HEK293 (cell line): ENCODE measurements around the gene ICE2.
A peak's percentile ranks its signal among the peaks of the same experiment; 100 is the strongest.

Experiments
- BCL11A ChIP-seq: fragments of 450-650 bp; formaldehyde crosslinking; IDR thresholded peaks from 2 replicates; pipeline ENCODE4 v1.5.1; 2016; ENCODE audit warnings: low read depth, missing biosample characterization, missing genetic modification characterization
- GFI1B ChIP-seq: fragments of 450-650 bp; formaldehyde crosslinking; IDR thresholded peaks from 2 replicates; pipeline ENCODE4 v1.5.1; 2016; ENCODE audit warnings: missing biosample characterization, missing genetic modification characterization
- HOXA7 ChIP-seq: sonication (generic); formaldehyde crosslinking; IDR thresholded peaks from 2 replicates; pipeline ENCODE4 v1.8.1; 2022; ENCODE audit warnings: missing genetic modification reagents, borderline replicate concordance
- IKZF3 ChIP-seq: fragments of 450-650 bp; IDR thresholded peaks from 2 replicates; pipeline ENCODE4 v1.5.0; 2018; ENCODE audit warnings: missing biosample characterization, mild to moderate bottlenecking, missing genetic modification characterization, moderate library complexity
- MYNN ChIP-seq: fragments of 450-650 bp; formaldehyde crosslinking; IDR thresholded peaks from 2 replicates; pipeline ENCODE4 v1.5.1; 2016; ENCODE audit warnings: missing biosample characterization, missing genetic modification characterization, borderline replicate concordance
- PATZ1 ChIP-seq: fragments of 450-650 bp; formaldehyde crosslinking; IDR thresholded peaks from 2 replicates; pipeline ENCODE4 v1.5.1; 2016; ENCODE audit warnings: missing biosample characterization, missing genetic modification characterization
- REPIN1 ChIP-seq: fragments of 450-650 bp; formaldehyde crosslinking; IDR thresholded peaks from 2 replicates; pipeline ENCODE4 v1.5.1; 2017; ENCODE audit warnings: missing biosample characterization, missing genetic modification characterization, low read depth
- SP7 ChIP-seq: fragments of 450-650 bp; formaldehyde crosslinking; IDR thresholded peaks from 2 replicates; pipeline ENCODE4 v1.5.1; 2016; ENCODE audit warnings: missing biosample characterization, missing genetic modification characterization
- YY2 ChIP-seq: fragments of 450-650 bp; formaldehyde crosslinking; IDR thresholded peaks from 2 replicates; pipeline ENCODE4 v1.5.1; 2016; ENCODE audit warnings: missing biosample characterization, missing genetic modification characterization
- ZBTB7A ChIP-seq: fragments of 450-650 bp; formaldehyde crosslinking; IDR thresholded peaks from 2 replicates; pipeline ENCODE4 v1.5.1; 2016; ENCODE audit warnings: low read depth, missing biosample characterization, missing genetic modification characterization
- ZNF10 ChIP-seq: fragments of 450-650 bp; formaldehyde crosslinking; IDR thresholded peaks from 2 replicates; pipeline ENCODE4 v1.5.1; 2017; ENCODE audit warnings: missing biosample characterization, missing genetic modification characterization
- ZNF121 ChIP-seq: fragments of 450-650 bp; formaldehyde crosslinking; IDR thresholded peaks from 2 replicates; pipeline ENCODE4 v1.5.1; 2016; ENCODE audit warnings: missing biosample characterization, missing genetic modification characterization
- ZNF169 ChIP-seq: fragments of 450-650 bp; formaldehyde crosslinking; IDR thresholded peaks from 2 replicates; pipeline ENCODE4 v1.5.1; 2016; ENCODE audit warnings: missing biosample characterization, missing genetic modification characterization
- ZNF214 ChIP-seq: fragments of 450-650 bp; formaldehyde crosslinking; IDR thresholded peaks from 2 replicates; pipeline ENCODE4 v1.5.1; 2017; ENCODE audit warnings: missing biosample characterization, mild to moderate bottlenecking, missing genetic modification characterization, borderline replicate concordance
- ZNF416 ChIP-seq: fragments of 450-650 bp; formaldehyde crosslinking; IDR thresholded peaks from 2 replicates; pipeline ENCODE4 v1.5.1; 2016; ENCODE audit warnings: missing biosample characterization, missing genetic modification characterization
- ZNF433 ChIP-seq: fragments of 450-650 bp; formaldehyde crosslinking; IDR thresholded peaks from 2 replicates; pipeline ENCODE4 v1.5.1; 2016; ENCODE audit warnings: missing biosample characterization, missing genetic modification characterization, low read depth
- ZNF48 ChIP-seq: fragments of 450-650 bp; formaldehyde crosslinking; IDR thresholded peaks from 2 replicates; pipeline ENCODE4 v1.5.1; 2016; ENCODE audit warnings: missing biosample characterization, missing genetic modification characterization
- ZNF580 ChIP-seq: fragments of 450-650 bp; formaldehyde crosslinking; IDR thresholded peaks from 2 replicates; pipeline ENCODE4 v1.5.1; 2016; ENCODE audit warnings: missing biosample characterization, missing genetic modification characterization
- ZNF585B ChIP-seq: fragments of 450-650 bp; formaldehyde crosslinking; IDR thresholded peaks from 2 replicates; pipeline ENCODE4 v1.5.1; 2016; ENCODE audit warnings: missing biosample characterization, missing genetic modification characterization
- ZNF596 ChIP-seq: fragments of 450-650 bp; IDR thresholded peaks from 2 replicates; pipeline ENCODE4 v1.5.0; 2018; ENCODE audit warnings: missing biosample characterization, mild to moderate bottlenecking, missing genetic modification characterization, moderate library complexity
- ZNF624 ChIP-seq: fragments of 450-650 bp; formaldehyde crosslinking; IDR thresholded peaks from 2 replicates; pipeline ENCODE4 v1.5.1; 2017; ENCODE audit warnings: missing biosample characterization, missing genetic modification characterization
- ZNF776 ChIP-seq: fragments of 450-650 bp; formaldehyde crosslinking; IDR thresholded peaks from 2 replicates; pipeline ENCODE4 v1.5.0; 2017; ENCODE audit warnings: missing biosample characterization, missing genetic modification characterization, borderline replicate concordance
- ZNF777 ChIP-seq: fragments of 450-650 bp; formaldehyde crosslinking; IDR thresholded peaks from 2 replicates; pipeline ENCODE4 v1.5.1; 2017; ENCODE audit warnings: missing biosample characterization, missing genetic modification characterization, borderline replicate concordance
- TF ChIP-seq, protein P1 (sequence below): fragments of 450-650 bp; formaldehyde crosslinking; conservative IDR thresholded peaks from 2 replicates; pipeline ENCODE4 v1.5.1; 2016; ENCODE audit warnings: low read depth, missing biosample characterization, missing genetic modification characterization
- TF ChIP-seq, protein P2 (sequence below): fragments of 450-650 bp; formaldehyde crosslinking; IDR thresholded peaks from 2 replicates; pipeline ENCODE4; 2016; ENCODE audit warnings: missing biosample characterization, missing genetic modification characterization
- TF ChIP-seq, protein P3 (sequence below): fragments of 450-650 bp; formaldehyde crosslinking; IDR thresholded peaks from 2 replicates; pipeline ENCODE4 v1.5.1; 2016; ENCODE audit warnings: missing biosample characterization, missing genetic modification characterization
- TF ChIP-seq, protein P4 (sequence below): fragments of 450-650 bp; formaldehyde crosslinking; IDR thresholded peaks from 2 replicates; pipeline ENCODE4 v1.5.1; 2016; ENCODE audit warnings: missing biosample characterization, missing genetic modification characterization, low read depth

Gene ICE2

GRCh38 chr15:60392986-60393790 lies 85.8 kb downstream of the ICE2 start (continued):
- TF ChIP-seq ZNF433 (tag by site-specific recombination) (no peak), ZNF10 (tag by site-specific recombination) (no peak; the same call in 1 of the 2 replicates), GFI1B (tag by site-specific recombination) (no peak), ZNF48 (tag by site-specific recombination) (no peak), ZNF121 (tag by site-specific recombination) (no peak), ZNF596 (no peak), ZNF214 (tag by site-specific recombination) (no peak), ZNF580 (tag by site-specific recombination) (0 out of 2 replicates have a peak, but pooled peaks have one; percentile 25), BCL11A (peak; percentile 26; the same call in 1 of the 2 replicates), ZNF624 (no peak), YY2 (tag by site-specific recombination) (no peak), MYNN (tag by site-specific recombination) (no peak), ZNF169 (tag by site-specific recombination) (no peak), ZBTB7A (tag by site-specific recombination) (no peak), ZNF777 (tag by site-specific recombination) (no peak), HOXA7 (CRISPR knock-in tag) (no peak), SP7 (peak; percentile 83), PATZ1 (peak; percentile 75; the same call in 1 of the 2 replicates), ZNF416 (no peak), ZNF776 (tag by site-specific recombination) (no peak), IKZF3 (tag by site-specific recombination) (peak; percentile 65), REPIN1 (no peak), ZNF585B (tag by site-specific recombination) (no peak)
- TF ChIP-seq, protein P1, sequence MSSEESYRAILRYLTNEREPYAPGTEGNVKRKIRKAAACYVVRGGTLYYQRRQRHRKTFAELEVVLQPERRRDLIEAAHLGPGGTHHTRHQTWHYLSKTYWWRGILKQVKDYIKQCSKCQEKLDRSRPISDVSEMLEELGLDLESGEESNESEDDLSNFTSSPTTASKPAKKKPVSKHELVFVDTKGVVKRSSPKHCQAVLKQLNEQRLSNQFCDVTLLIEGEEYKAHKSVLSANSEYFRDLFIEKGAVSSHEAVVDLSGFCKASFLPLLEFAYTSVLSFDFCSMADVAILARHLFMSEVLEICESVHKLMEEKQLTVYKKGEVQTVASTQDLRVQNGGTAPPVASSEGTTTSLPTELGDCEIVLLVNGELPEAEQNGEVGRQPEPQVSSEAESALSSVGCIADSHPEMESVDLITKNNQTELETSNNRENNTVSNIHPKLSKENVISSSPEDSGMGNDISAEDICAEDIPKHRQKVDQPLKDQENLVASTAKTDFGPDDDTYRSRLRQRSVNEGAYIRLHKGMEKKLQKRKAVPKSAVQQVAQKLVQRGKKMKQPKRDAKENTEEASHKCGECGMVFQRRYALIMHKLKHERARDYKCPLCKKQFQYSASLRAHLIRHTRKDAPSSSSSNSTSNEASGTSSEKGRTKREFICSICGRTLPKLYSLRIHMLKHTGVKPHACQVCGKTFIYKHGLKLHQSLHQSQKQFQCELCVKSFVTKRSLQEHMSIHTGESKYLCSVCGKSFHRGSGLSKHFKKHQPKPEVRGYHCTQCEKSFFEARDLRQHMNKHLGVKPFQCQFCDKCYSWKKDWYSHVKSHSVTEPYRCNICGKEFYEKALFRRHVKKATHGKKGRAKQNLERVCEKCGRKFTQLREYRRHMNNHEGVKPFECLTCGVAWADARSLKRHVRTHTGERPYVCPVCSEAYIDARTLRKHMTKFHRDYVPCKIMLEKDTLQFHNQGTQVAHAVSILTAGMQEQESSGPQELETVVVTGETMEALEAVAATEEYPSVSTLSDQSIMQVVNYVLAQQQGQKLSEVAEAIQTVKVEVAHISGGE (tag by site-specific recombination) = no peak
- TF ChIP-seq, protein P2, sequence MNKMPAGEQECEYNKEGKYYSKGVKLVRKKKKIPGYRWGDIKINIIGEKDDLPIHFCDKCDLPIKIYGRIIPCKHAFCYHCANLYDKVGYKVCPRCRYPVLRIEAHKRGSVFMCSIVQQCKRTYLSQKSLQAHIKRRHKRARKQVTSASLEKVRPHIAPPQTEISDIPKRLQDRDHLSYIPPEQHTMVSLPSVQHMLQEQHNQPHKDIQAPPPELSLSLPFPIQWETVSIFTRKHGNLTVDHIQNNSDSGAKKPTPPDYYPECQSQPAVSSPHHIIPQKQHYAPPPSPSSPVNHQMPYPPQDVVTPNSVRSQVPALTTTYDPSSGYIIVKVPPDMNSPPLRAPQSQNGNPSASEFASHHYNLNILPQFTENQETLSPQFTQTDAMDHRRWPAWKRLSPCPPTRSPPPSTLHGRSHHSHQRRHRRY (tag by site-specific recombination) = no peak
- TF ChIP-seq, protein P3, sequence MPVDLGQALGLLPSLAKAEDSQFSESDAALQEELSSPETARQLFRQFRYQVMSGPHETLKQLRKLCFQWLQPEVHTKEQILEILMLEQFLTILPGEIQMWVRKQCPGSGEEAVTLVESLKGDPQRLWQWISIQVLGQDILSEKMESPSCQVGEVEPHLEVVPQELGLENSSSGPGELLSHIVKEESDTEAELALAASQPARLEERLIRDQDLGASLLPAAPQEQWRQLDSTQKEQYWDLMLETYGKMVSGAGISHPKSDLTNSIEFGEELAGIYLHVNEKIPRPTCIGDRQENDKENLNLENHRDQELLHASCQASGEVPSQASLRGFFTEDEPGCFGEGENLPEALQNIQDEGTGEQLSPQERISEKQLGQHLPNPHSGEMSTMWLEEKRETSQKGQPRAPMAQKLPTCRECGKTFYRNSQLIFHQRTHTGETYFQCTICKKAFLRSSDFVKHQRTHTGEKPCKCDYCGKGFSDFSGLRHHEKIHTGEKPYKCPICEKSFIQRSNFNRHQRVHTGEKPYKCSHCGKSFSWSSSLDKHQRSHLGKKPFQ (tag by site-specific recombination) = no peak
- TF ChIP-seq, protein P4, sequence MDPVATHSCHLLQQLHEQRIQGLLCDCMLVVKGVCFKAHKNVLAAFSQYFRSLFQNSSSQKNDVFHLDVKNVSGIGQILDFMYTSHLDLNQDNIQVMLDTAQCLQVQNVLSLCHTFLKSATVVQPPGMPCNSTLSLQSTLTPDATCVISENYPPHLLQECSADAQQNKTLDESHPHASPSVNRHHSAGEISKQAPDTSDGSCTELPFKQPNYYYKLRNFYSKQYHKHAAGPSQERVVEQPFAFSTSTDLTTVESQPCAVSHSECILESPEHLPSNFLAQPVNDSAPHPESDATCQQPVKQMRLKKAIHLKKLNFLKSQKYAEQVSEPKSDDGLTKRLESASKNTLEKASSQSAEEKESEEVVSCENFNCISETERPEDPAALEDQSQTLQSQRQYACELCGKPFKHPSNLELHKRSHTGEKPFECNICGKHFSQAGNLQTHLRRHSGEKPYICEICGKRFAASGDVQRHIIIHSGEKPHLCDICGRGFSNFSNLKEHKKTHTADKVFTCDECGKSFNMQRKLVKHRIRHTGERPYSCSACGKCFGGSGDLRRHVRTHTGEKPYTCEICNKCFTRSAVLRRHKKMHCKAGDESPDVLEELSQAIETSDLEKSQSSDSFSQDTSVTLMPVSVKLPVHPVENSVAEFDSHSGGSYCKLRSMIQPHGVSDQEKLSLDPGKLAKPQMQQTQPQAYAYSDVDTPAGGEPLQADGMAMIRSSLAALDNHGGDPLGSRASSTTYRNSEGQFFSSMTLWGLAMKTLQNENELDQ (tag by site-specific recombination) = no peak
